Endothelial cell of umbilical vein (primary cell): ENCODE data around the gene TAF8. TPM values are rescaled to one million over a fixed set of nuclear protein-coding genes. Genes with fewer than 3 reads are reported as not detected.

Experiments used
- BruUV-seq: library from RNA; stranded (reverse); fragments of 400-500 nt; replicated peaks from 2 replicates; lab custom pipeline; 2021; lab: Mats Ljungman, UMichigan
- CTCF ChIA-PET: fragments of 300-600, 350-600 bp; sonication (Branson Sonifier 250); formaldehyde crosslinking; loops from one replicate; lab custom pipeline; 2021; ENCODE audit warnings: antibody characterized with exemption, inconsistent platforms; lab: Charles Lee
- POLR2A ChIA-PET: fragments of 300-600, 350-600 bp; sonication (Branson Sonifier 250); formaldehyde crosslinking; loops from one replicate; lab custom pipeline; 2021; ENCODE audit warnings: antibody characterized with exemption, inconsistent platforms; lab: Charles Lee
- DNase-seq: peaks from one replicate; pipeline ENCODE4 v3.0.0-alpha.2; 2011; ENCODE audit warnings: low read depth, low spot score
- FAIRE-seq: peaks from 2 replicates; lab custom pipeline; 2011; peaks lifted over from hg19 to GRCh38; lab: Jason Lieb, UNC
- H2AFZ ChIP-seq: 2 replicates; pipeline ENCODE4 v1.6.0; 2012; ENCODE audit warnings: low read depth, low read length, control low read depth, inconsistent platforms
- H3K27ac ChIP-seq: 2 replicates; pipeline ENCODE4 v1.5.1; 2011; ENCODE audit warnings: low read depth, mild to moderate bottlenecking, control low read depth, low read length, moderate library complexity; ENCODE audit not compliant: insufficient read depth
- H3K27me3 ChIP-seq, 2 experiments: 2 replicates each; pipeline versions ENCODE4 v1.6.0 to v1.6.1; 2011; ENCODE audit warnings: low read length in 2 of 2, mixed read lengths in 1 of 2; ENCODE audit not compliant: control insufficient read depth in 2 of 2, insufficient read depth in 2 of 2
- H3K36me3 ChIP-seq, 2 experiments: 2 replicates in 1 of 2; 3 replicates in 1 of 2; pipeline ENCODE4 v1.5.1; 2011; ENCODE audit warnings: low read length in 2 of 2, mild to moderate bottlenecking in 1 of 2, moderate library complexity in 1 of 2; ENCODE audit not compliant: control insufficient read depth in 2 of 2, insufficient read depth in 2 of 2; ENCODE audit errors: extremely low read depth in 1 of 2
- H3K4me1 ChIP-seq: 3 replicates; pipeline ENCODE4 v1.5.1; 2011; ENCODE audit warnings: mild to moderate bottlenecking, low read length; ENCODE audit not compliant: control insufficient read depth, insufficient read depth; ENCODE audit errors: extremely low read depth
- H3K4me2 ChIP-seq: 2 replicates; pipeline ENCODE4 v1.6.1; 2011; ENCODE audit warnings: low read length, control low read depth, mixed read lengths; ENCODE audit not compliant: insufficient read depth
- H3K4me3 ChIP-seq, 3 experiments: fragments of 200-600 bp in 1 of 3; sonication (generic), shearing (Covaris generic) in 1 of 3; replicated peaks in 1 of 3; 2 replicates each; pipeline ENCODE4 v1.5.1; 2011 to 2016; ENCODE audit warnings: control low read depth in 3 of 3, low read length in 3 of 3, mild to moderate bottlenecking in 2 of 3, inconsistent platforms in 1 of 3, low read depth in 1 of 3, moderate library complexity in 1 of 3; ENCODE audit not compliant: insufficient read depth in 1 of 3
- H3K79me2 ChIP-seq: 2 replicates; pipeline ENCODE4 v1.6.0; 2012; ENCODE audit warnings: low read length, inconsistent platforms; ENCODE audit not compliant: control insufficient read depth, insufficient read depth
- H3K9ac ChIP-seq: replicated peaks from 2 replicates; pipeline ENCODE3; 2011; ENCODE audit warnings: low read length, control low read depth; ENCODE audit not compliant: insufficient read depth; ENCODE audit errors: extremely low read depth
- H3K9me1 ChIP-seq: replicated peaks from 3 replicates; pipeline ENCODE4 v1.6.0; 2011; ENCODE audit warnings: mild to moderate bottlenecking, low read length; ENCODE audit not compliant: control insufficient read depth, insufficient read depth; ENCODE audit errors: extremely low read depth
- H3K9me3 ChIP-seq: replicated peaks from 2 replicates; pipeline ENCODE4 v1.5.1; 2012; ENCODE audit warnings: low read length, inconsistent platforms; ENCODE audit not compliant: control insufficient read depth, insufficient read depth
- H4K20me1 ChIP-seq: replicated peaks from 2 replicates; pipeline ENCODE3; 2011; ENCODE audit warnings: mild to moderate bottlenecking, low read length; ENCODE audit not compliant: control insufficient read depth, insufficient read depth; ENCODE audit errors: extremely low read depth
- CTCF ChIP-seq, 2 donors: IDR thresholded peaks; 1 replicate in 1 of 2; 2 replicates in 1 of 2; pipeline ENCODE4 v1.5.1; 2011; ENCODE audit warnings: low read length in 2 of 2, mild to moderate bottlenecking in 2 of 2, moderate library complexity in 2 of 2, control low read depth in 1 of 2, inconsistent platforms in 1 of 2, low read depth in 1 of 2; ENCODE audit not compliant: insufficient read depth in 1 of 2; ENCODE audit errors: extremely low read depth in 1 of 2
- EZH2 ChIP-seq: IDR thresholded peaks from 2 replicates; pipeline ENCODE4 v1.6.1; 2012; ENCODE audit warnings: borderline replicate concordance, low read depth, mild to moderate bottlenecking, moderate library complexity, low read length, inconsistent platforms; ENCODE audit not compliant: severe bottlenecking
- FOS ChIP-seq: IDR thresholded peaks from 2 replicates; pipeline ENCODE4 v1.6.1; 2011; ENCODE audit warnings: mild to moderate bottlenecking, low read length, moderate library complexity, borderline replicate concordance; ENCODE audit not compliant: insufficient read depth
- GATA2 ChIP-seq: IDR thresholded peaks from 2 replicates; pipeline ENCODE4 v1.7.0; 2011; ENCODE audit warnings: low read depth, mild to moderate bottlenecking, moderate library complexity, mixed read lengths, low read length; ENCODE audit not compliant: insufficient read length, insufficient read depth
- JUN ChIP-seq: IDR thresholded peaks from 2 replicates; pipeline ENCODE4 v1.6.1; 2011; ENCODE audit warnings: borderline replicate concordance, low read depth; ENCODE audit not compliant: insufficient read length, insufficient read depth
- MAX ChIP-seq: IDR thresholded peaks from 2 replicates; pipeline ENCODE4 v1.6.1; 2011; ENCODE audit not compliant: insufficient read depth, insufficient read length
- MYC ChIP-seq: IDR thresholded peaks from one replicate; pipeline ENCODE4 v1.6.1; 2011; ENCODE audit warnings: mild to moderate bottlenecking, low read depth, low read length
- POLR2A ChIP-seq: IDR thresholded peaks from 2 replicates; pipeline ENCODE4 v1.6.1; 2012; ENCODE audit warnings: low read depth, mild to moderate bottlenecking, control low read depth, low read length
- POLR2AphosphoS5 ChIP-seq: IDR thresholded peaks from 2 replicates; pipeline ENCODE4 v1.6.1; 2012; ENCODE audit warnings: low read depth, mild to moderate bottlenecking, control low read depth, low read length, moderate library complexity; ENCODE audit not compliant: insufficient read depth
- dilution Hi-C: fragments of 300-500 bp; cut with MboI; formaldehyde crosslinking; loops from one replicate; pipeline ENCODE4 v1.15.0; 2019; ENCODE audit warnings: low sequenced_read_pairs; ENCODE audit not compliant: extremely low pct_ligation_motif_present
- intact Hi-C: fragments of 100-400 bp; cut with micrococcal nuclease; formaldehyde crosslinking; loops from one replicate; pipeline ENCODE4 v1.10.0; 2022
- polyA plus RNA-seq, 4 experiments: library from polyadenylated mRNA; depleted of rRNA in 3 of 4; stranded (reverse) in 3 of 4; unstranded in 1 of 4; fragments of >200 nt; gene quantifications; 2 replicates each; pipeline versions ENCODE4 v1.2.1 to v1.2.3, GENCODE V29; 2011 to 2012; ENCODE audit warnings: missing spikeins in 1 of 4
- total RNA-seq: library from RNA; stranded (reverse); gene quantifications from 2 replicates; pipeline ENCODE4 v1.2.3, GENCODE V29; 2021

Gene TAF8
- total and polyA plus RNA-seq, 2 donors (not counting 3 experiments of a cell fraction or from before 2014, with no cell fraction given), result 32.9 to 45.4 TPM

DNA sequence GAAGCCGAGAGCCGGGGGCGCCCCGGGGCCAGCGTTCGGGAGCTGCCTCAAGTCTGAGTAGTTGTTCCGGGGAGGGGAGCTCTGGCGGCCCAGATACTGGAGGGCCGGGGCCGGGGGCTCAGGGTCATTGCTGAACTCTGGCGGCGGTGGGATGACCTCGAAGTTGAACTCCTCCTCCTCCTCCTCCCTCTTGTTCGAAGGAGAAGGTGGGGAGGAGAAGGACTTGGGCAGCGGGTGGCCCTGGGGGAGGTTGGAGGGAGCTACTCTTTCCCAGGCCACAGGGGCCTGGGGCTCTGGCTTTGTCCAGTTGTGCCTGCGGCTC, 54.4 kb downstream of the TAF8 start:
- H3K36me3 ChIP-seq, result no peaks in the 10 kb centered on the region
- BruUV-seq, result no TSS peak
- no peak for DNase-seq
- peak overlapping the region; percentile 69 for H3K4me2 ChIP-seq
- no peak for FAIRE-seq
- no peaks in the 10 kb centered on the region for H3K9me3 ChIP-seq
- H3K79me2 ChIP-seq, result no peaks in the 10 kb centered on the region
- dilution Hi-C loops (no loop called here), intact Hi-C loops (loop anchor here (1.0 kb wide), 1 partner anchor 29 kb away; no protein-coding TSS in a partner anchor)
- no peaks in the 10 kb centered on the region for H4K20me1 ChIP-seq
- ChIA-PET CTCF (interaction anchor here (0.8 to 3.3 kb wide), 30 partner anchors 9 to 443 kb away, joined by 3 to 35 read pairs (median 6); partner anchors contain the start of genes C6orf132 and FRS3), POLR2A (no interaction called here)
- H3K9ac ChIP-seq, result peak overlapping the region; percentile 4
- peak overlapping the region in 2 of 3 experiments; percentile 11 to 25 for H3K4me3 ChIP-seq
- no peak overlapping the region for H3K27ac ChIP-seq
- peaks cover 5% of the 10 kb centered on the region for H3K4me1 ChIP-seq
- H3K27me3 ChIP-seq, result no peaks in the 10 kb centered on the region
- H2AFZ ChIP-seq, result peak overlapping the region; percentile 89
- TF ChIP-seq CTCF (IDR thresholded peaks at IDR 0.05; ENCODE audit: extremely low read depth in 1 of 2, insufficient read depth in 1 of 2, low read depth in 1 of 2, low read length in 2 of 2), result no peak
- no peak for TF ChIP-seq EZH2
- no peak for TF ChIP-seq MYC
- TF ChIP-seq POLR2A, result no peak
- TF ChIP-seq JUN, result no peak
- TF ChIP-seq FOS, result no peak
- TF ChIP-seq POLR2AphosphoS5, result no peak
- TF ChIP-seq MAX, result no peak
- TF ChIP-seq GATA2, result no peak
- no peaks in the 10 kb centered on the region for H3K9me1 ChIP-seq
